ENCODE data around the gene XG.

The XG gene

DNA sequence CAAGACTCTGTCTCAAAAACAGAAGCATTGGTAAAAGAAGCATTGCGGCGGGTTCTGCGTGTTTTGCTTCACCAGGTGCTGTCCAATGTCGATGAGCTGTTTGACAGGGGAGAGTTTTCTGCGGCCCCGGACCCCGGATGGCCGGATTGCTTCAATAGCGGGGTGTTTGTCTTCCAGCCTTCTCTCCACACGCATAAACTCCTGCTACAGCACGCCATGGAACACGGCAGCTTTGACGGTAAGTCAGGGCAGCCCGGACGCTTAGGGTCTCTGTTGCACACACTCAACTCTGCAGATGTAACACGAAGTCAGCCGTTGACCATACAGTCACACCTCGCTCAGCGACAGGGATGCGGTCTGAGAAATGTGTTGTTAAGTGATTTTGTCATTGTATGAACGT is 103.1 kb downstream of the XG start:
- H3K4me1 ChIP-seq (ENCODE audit: control insufficient read depth in 2 of 2, insufficient read depth in 1 of 2, low read depth in 1 of 2, low read length in 2 of 2), result no peaks in the 10 kb centered on the region
- no peak overlapping the region for H3K4me2 ChIP-seq (ENCODE audit: insufficient read depth, low read length, poor library complexity, severe bottlenecking)
- H2BK5ac ChIP-seq (ENCODE audit: low read length), result no peak overlapping the region
- peaks cover 0 to 6% of the 10 kb centered on the region in 2 donors for H3K9me3 ChIP-seq (replicated peaks in 1 of 2; ENCODE audit: control insufficient read depth in 2 of 2, insufficient read depth in 1 of 2, low read depth in 1 of 2, low read length in 2 of 2)
- no peak overlapping the region for H2BK12ac ChIP-seq (ENCODE audit: low read length)
- H2BK15ac ChIP-seq (ENCODE audit: low read length), result no peak overlapping the region
- no peak overlapping the region for H2AFZ ChIP-seq (ENCODE audit: low read length)
- no CpG with 5 or more reads among the region's 21 CpGs for WGBS, 2 donors (ENCODE audit: extremely low coverage in 2 of 2, insufficient read length in 2 of 2, insufficient replicate concordance in 1 of 2)
- H2AK5ac ChIP-seq (ENCODE audit: low read depth, low read length), result no peak overlapping the region
- peaks cover 10 to 80% of the 10 kb centered on the region in 2 donors for H3K36me3 ChIP-seq (replicated peaks in 1 of 2; ENCODE audit: control insufficient read depth in 2 of 2, insufficient read depth in 2 of 2, low read length in 2 of 2)
- no peak overlapping the region for H3K27ac ChIP-seq (replicated peaks; ENCODE audit: low read length)
- no peak overlapping the region for H3K4ac ChIP-seq (ENCODE audit: low read length)
- no peaks in the 10 kb centered on the region for H3K79me1 ChIP-seq (ENCODE audit: low read depth, low read length)
- H2BK120ac ChIP-seq (ENCODE audit: low read depth, low read length), result no peak overlapping the region
- no peak overlapping the region for H3K14ac ChIP-seq (ENCODE audit: low read length)
- H3K4me3 ChIP-seq (ENCODE audit: low read length in 2 of 2), result no peak overlapping the region
- H4K8ac ChIP-seq (ENCODE audit: low read depth, low read length), result no peak overlapping the region
- no peak overlapping the region for H3K9ac ChIP-seq (ENCODE audit: low read depth, low read length, poor library complexity)
- DNase-seq (ENCODE audit: low spot score), result no peak
- H4K91ac ChIP-seq (ENCODE audit: low read depth, low read length, poor library complexity), result no peak overlapping the region
- H3K18ac ChIP-seq (ENCODE audit: low read length), result no peak overlapping the region
- no peak overlapping the region for H3K23ac ChIP-seq (ENCODE audit: low read depth, low read length, poor library complexity)
- no peaks in the 10 kb centered on the region for H3K27me3 ChIP-seq (ENCODE audit: control insufficient read depth in 3 of 3, insufficient read depth in 3 of 3, low read depth in 1 of 3, low read length in 3 of 3)

DNA sequence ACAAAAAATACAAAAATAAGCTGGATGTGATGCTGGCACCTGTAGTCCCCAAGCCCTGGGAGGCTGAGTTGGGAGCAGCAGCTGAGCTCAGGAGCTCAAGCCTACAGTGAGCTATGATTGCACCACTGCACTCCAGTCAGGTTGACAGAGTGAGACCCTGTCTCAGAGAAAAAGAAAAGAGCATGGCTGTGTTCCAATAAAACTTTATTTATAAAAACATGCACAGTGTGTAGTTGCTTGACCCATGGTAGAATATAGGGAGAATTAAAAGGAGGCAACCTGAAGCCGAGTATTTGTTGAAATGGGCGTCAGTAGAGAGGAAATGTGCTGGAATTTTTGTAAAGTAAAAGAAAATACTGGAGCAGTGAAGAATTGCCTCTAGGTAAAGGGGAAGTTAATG is 103.9 kb downstream of the XG start:
- WGBS, 2 donors (ENCODE audit: extremely low coverage in 2 of 2, insufficient read length in 2 of 2, insufficient replicate concordance in 1 of 2), result no CpG with 5 or more reads among the region's 2 CpGs
- H2BK120ac ChIP-seq (ENCODE audit: low read depth, low read length), result no peak overlapping the region
- no peaks in the 10 kb centered on the region for H3K4me1 ChIP-seq (ENCODE audit: control insufficient read depth in 2 of 2, insufficient read depth in 1 of 2, low read depth in 1 of 2, low read length in 2 of 2)
- no peak overlapping the region for H4K91ac ChIP-seq (ENCODE audit: low read depth, low read length, poor library complexity)
- H2AFZ ChIP-seq (ENCODE audit: low read length), result no peak overlapping the region
- no peak overlapping the region for H3K4me2 ChIP-seq (ENCODE audit: insufficient read depth, low read length, poor library complexity, severe bottlenecking)
- H2BK15ac ChIP-seq (ENCODE audit: low read length), result no peak overlapping the region
- no peak overlapping the region for H3K4ac ChIP-seq (ENCODE audit: low read length)
- H3K9ac ChIP-seq (ENCODE audit: low read depth, low read length, poor library complexity), result no peak overlapping the region
- no peak for DNase-seq (ENCODE audit: low spot score)
- H3K4me3 ChIP-seq (ENCODE audit: low read length in 2 of 2), result no peak overlapping the region
- no peak overlapping the region for H3K27ac ChIP-seq (replicated peaks; ENCODE audit: low read length)
- H3K9me3 ChIP-seq (replicated peaks in 1 of 2; ENCODE audit: control insufficient read depth in 2 of 2, insufficient read depth in 1 of 2, low read depth in 1 of 2, low read length in 2 of 2), result peaks cover 0 to 6% of the 10 kb centered on the region in 2 donors
- H2BK5ac ChIP-seq (ENCODE audit: low read length), result no peak overlapping the region
- H3K14ac ChIP-seq (ENCODE audit: low read length), result no peak overlapping the region
- no peak overlapping the region for H3K23ac ChIP-seq (ENCODE audit: low read depth, low read length, poor library complexity)
- H2BK12ac ChIP-seq (ENCODE audit: low read length), result no peak overlapping the region
- no peaks in the 10 kb centered on the region for H3K27me3 ChIP-seq (ENCODE audit: control insufficient read depth in 3 of 3, insufficient read depth in 3 of 3, low read depth in 1 of 3, low read length in 3 of 3)
- no peak overlapping the region for H4K8ac ChIP-seq (ENCODE audit: low read depth, low read length)
- H3K18ac ChIP-seq (ENCODE audit: low read length), result no peak overlapping the region
- H3K36me3 ChIP-seq (replicated peaks in 1 of 2; ENCODE audit: control insufficient read depth in 2 of 2, insufficient read depth in 2 of 2, low read length in 2 of 2), result peaks cover 10 to 85% of the 10 kb centered on the region in 2 donors
- H2AK5ac ChIP-seq (ENCODE audit: low read depth, low read length), result no peak overlapping the region
- no peaks in the 10 kb centered on the region for H3K79me1 ChIP-seq (ENCODE audit: low read depth, low read length)

- no peak overlapping the region for H4K8ac ChIP-seq (ENCODE audit: low read depth, low read length)
- no peak overlapping the region for H2BK5ac ChIP-seq (ENCODE audit: low read length)
- H2BK12ac ChIP-seq (ENCODE audit: low read length), result no peak overlapping the region
- no peak overlapping the region for H2AFZ ChIP-seq (ENCODE audit: low read length)
- peaks cover 0 to under 1% of the 10 kb centered on the region in 2 donors for H3K9me3 ChIP-seq (replicated peaks in 1 of 2; ENCODE audit: control insufficient read depth in 2 of 2, insufficient read depth in 1 of 2, low read depth in 1 of 2, low read length in 2 of 2)
- no peak overlapping the region for H3K4me2 ChIP-seq (ENCODE audit: insufficient read depth, low read length, poor library complexity, severe bottlenecking)
- H3K79me1 ChIP-seq (ENCODE audit: low read depth, low read length), result no peaks in the 10 kb centered on the region
- no peak overlapping the region for H3K9ac ChIP-seq (ENCODE audit: low read depth, low read length, poor library complexity)
- no peak overlapping the region for H3K27ac ChIP-seq (replicated peaks; ENCODE audit: low read length)
- H3K27me3 ChIP-seq (ENCODE audit: control insufficient read depth in 3 of 3, insufficient read depth in 3 of 3, low read depth in 1 of 3, low read length in 3 of 3), result no peaks in the 10 kb centered on the region
- H3K4me1 ChIP-seq (ENCODE audit: control insufficient read depth in 2 of 2, insufficient read depth in 1 of 2, low read depth in 1 of 2, low read length in 2 of 2), result no peaks in the 10 kb centered on the region
- DNase-seq (ENCODE audit: low spot score), result no peak
- no peak overlapping the region for H3K23ac ChIP-seq (ENCODE audit: low read depth, low read length, poor library complexity)
- no peak overlapping the region for H2BK15ac ChIP-seq (ENCODE audit: low read length)
- H3K36me3 ChIP-seq (replicated peaks in 1 of 2; ENCODE audit: control insufficient read depth in 2 of 2, insufficient read depth in 2 of 2, low read length in 2 of 2), result peaks cover 10 to 93% of the 10 kb centered on the region in 2 donors
- H3K18ac ChIP-seq (ENCODE audit: low read length), result no peak overlapping the region
- no peak overlapping the region for H2BK120ac ChIP-seq (ENCODE audit: low read depth, low read length)
- no CpG with 5 or more reads among the region's 3 CpGs for WGBS, 2 donors (ENCODE audit: extremely low coverage in 2 of 2, insufficient read length in 2 of 2, insufficient replicate concordance in 1 of 2)
- H2AK5ac ChIP-seq (ENCODE audit: low read depth, low read length), result no peak overlapping the region
- no peak overlapping the region for H3K14ac ChIP-seq (ENCODE audit: low read length)
- no peak overlapping the region for H4K91ac ChIP-seq (ENCODE audit: low read depth, low read length, poor library complexity)
- H3K4me3 ChIP-seq (ENCODE audit: low read length in 2 of 2), result no peak overlapping the region
- H3K4ac ChIP-seq (ENCODE audit: low read length), result no peak overlapping the region
Observed at GRCh38 chrX:2857566-2857965, 105.7 kb downstream of the XG start.

DNA sequence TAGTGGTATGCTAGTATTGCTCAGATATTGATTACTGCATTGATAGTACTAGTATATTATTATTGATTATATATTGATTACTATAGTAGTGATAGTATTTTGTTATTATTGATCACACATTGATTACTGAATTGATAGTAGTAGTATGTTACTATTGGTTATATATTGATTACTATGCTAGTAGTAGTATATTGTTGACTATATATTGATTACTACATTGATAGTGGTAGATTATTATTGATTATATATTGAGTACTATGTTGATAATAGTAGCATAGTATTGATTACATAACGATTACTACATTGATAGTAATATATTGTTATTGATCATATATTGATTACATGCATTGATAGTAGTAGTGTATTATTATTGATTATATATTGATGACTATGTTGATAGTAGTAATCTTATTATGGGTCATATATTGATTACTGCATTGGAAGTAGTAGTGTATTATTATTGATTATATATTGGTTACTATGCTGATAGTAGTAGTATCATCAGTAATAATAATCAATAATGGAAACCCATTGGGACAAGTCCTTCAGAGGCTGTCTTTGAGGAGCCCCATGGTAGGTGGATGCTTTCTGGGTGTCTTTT is 107.5 kb downstream of the XG start:
- DNase-seq (ENCODE audit: low spot score), result no peak
- Histone ChIP-seq H3K27ac (replicated peaks; ENCODE audit: low read length) (no peak overlapping the region), H2BK120ac (ENCODE audit: low read depth, low read length) (no peak overlapping the region), H2BK15ac (ENCODE audit: low read length) (no peak overlapping the region), H2AFZ (ENCODE audit: low read length) (no peak overlapping the region), H3K4me1 (ENCODE audit: control insufficient read depth in 2 of 2, insufficient read depth in 1 of 2, low read depth in 1 of 2, low read length in 2 of 2) (no peaks in the 10 kb centered on the region), H3K4ac (ENCODE audit: low read length) (no peak overlapping the region), H2AK5ac (ENCODE audit: low read depth, low read length) (no peak overlapping the region), H3K36me3 (replicated peaks in 1 of 2; ENCODE audit: control insufficient read depth in 2 of 2, insufficient read depth in 2 of 2, low read length in 2 of 2) (peaks cover 4 to 94% of the 10 kb centered on the region in 2 donors), H3K4me2 (ENCODE audit: insufficient read depth, low read length, poor library complexity, severe bottlenecking) (no peak overlapping the region), H3K4me3 (ENCODE audit: low read length in 2 of 2) (no peak overlapping the region), H3K23ac (ENCODE audit: low read depth, low read length, poor library complexity) (no peak overlapping the region), H2BK12ac (ENCODE audit: low read length) (no peak overlapping the region), H3K79me1 (ENCODE audit: low read depth, low read length) (no peaks in the 10 kb centered on the region), H3K18ac (ENCODE audit: low read length) (no peak overlapping the region), H4K8ac (ENCODE audit: low read depth, low read length) (no peak overlapping the region), H3K9ac (ENCODE audit: low read depth, low read length, poor library complexity) (no peak overlapping the region), H3K9me3 (replicated peaks in 1 of 2; ENCODE audit: control insufficient read depth in 2 of 2, insufficient read depth in 1 of 2, low read depth in 1 of 2, low read length in 2 of 2) (no peaks in the 10 kb centered on the region), H4K91ac (ENCODE audit: low read depth, low read length, poor library complexity) (no peak overlapping the region), H3K14ac (ENCODE audit: low read length) (no peak overlapping the region), H2BK5ac (ENCODE audit: low read length) (no peak overlapping the region), H3K27me3 (ENCODE audit: control insufficient read depth in 3 of 3, insufficient read depth in 3 of 3, low read depth in 1 of 3, low read length in 3 of 3) (no peaks in the 10 kb centered on the region)
- WGBS, 2 donors (ENCODE audit: extremely low coverage in 2 of 2, insufficient read length in 2 of 2, insufficient replicate concordance in 1 of 2), result no CpG with 5 or more reads among the region's 1 CpG
